CD14-positive monocyte (primary cell): Measurements from ENCODE around the gene COL4A2. TPM values are rescaled to one million over a fixed set of nuclear protein-coding genes. Genes with fewer than 3 reads are reported as not detected.

Source experiments
- DNase-seq, 3 donors: peaks; one replicate each; pipeline ENCODE4 v3.0.0-alpha.2; 2011 to 2022
- H2AFZ ChIP-seq: 2 replicates; pipeline ENCODE4 v1.6.0; 2012; ENCODE audit warnings: mild to moderate bottlenecking, low read depth, low read length, inconsistent platforms; ENCODE audit not compliant: insufficient read depth, poor library complexity, severe bottlenecking
- H3K27ac ChIP-seq, 2 donors: 1 replicate in 1 of 2; 2 replicates in 1 of 2; pipeline ENCODE4 v1.5.1; 2012 to 2013; ENCODE audit warnings: low read length in 2 of 2, control low read depth in 1 of 2, inconsistent platforms in 1 of 2, low read depth in 1 of 2, mild to moderate bottlenecking in 1 of 2
- H3K27me3 ChIP-seq, 2 donors: one replicate each; pipeline versions ENCODE4 v1.6.0 to v1.6.1; 2011 to 2013; ENCODE audit warnings: low read length in 2 of 2; ENCODE audit not compliant: control insufficient read depth in 2 of 2, insufficient read depth in 2 of 2
- H3K36me3 ChIP-seq, 2 donors: replicated peaks in 1 of 2; 1 replicate in 1 of 2; 2 replicates in 1 of 2; pipeline versions ENCODE4 v1.5.1 to v1.6.1; 2012 to 2013; ENCODE audit warnings: low read length in 2 of 2, control low read depth in 1 of 2, inconsistent platforms in 1 of 2, mild to moderate bottlenecking in 1 of 2; ENCODE audit not compliant: insufficient read depth in 2 of 2, control insufficient read depth in 1 of 2
- H3K4me1 ChIP-seq, 2 donors: 1 replicate in 1 of 2; 2 replicates in 1 of 2; pipeline versions ENCODE4 v1.5.1 to v1.6.1; 2012 to 2013; ENCODE audit warnings: low read length in 2 of 2, control low read depth in 1 of 2, inconsistent platforms in 1 of 2, mild to moderate bottlenecking in 1 of 2, moderate library complexity in 1 of 2; ENCODE audit not compliant: insufficient read depth in 2 of 2, control insufficient read depth in 1 of 2
- H3K4me2 ChIP-seq: replicated peaks from 2 replicates; pipeline ENCODE3; 2012; ENCODE audit warnings: low read length, moderate library complexity, mild to moderate bottlenecking; ENCODE audit not compliant: poor library complexity, severe bottlenecking; ENCODE audit errors: extremely low read depth
- H3K4me3 ChIP-seq, 3 experiments: fragments of 200-600 bp in 1 of 3; sonication (generic) in 1 of 3; replicated peaks in 1 of 3; 1 replicate in 2 of 3; 2 replicates in 1 of 3; pipeline ENCODE4 v1.5.1; 2011 to 2013; ENCODE audit warnings: low read length in 3 of 3, mild to moderate bottlenecking in 3 of 3, control low read depth in 2 of 3, low read depth in 2 of 3, inconsistent platforms in 1 of 3, moderate library complexity in 1 of 3
- H3K79me2 ChIP-seq: 2 replicates; pipeline ENCODE4 v1.6.0; 2012; ENCODE audit warnings: mild to moderate bottlenecking, control low read depth, inconsistent platforms, low read length, moderate library complexity; ENCODE audit not compliant: insufficient read depth
- H3K9ac ChIP-seq: 2 replicates; pipeline ENCODE4 v1.6.0; 2017; ENCODE audit warnings: low read length, mild to moderate bottlenecking; ENCODE audit not compliant: insufficient read depth, poor library complexity, severe bottlenecking
- H3K9me3 ChIP-seq, 2 donors: replicated peaks in 1 of 2; 1 replicate in 1 of 2; 2 replicates in 1 of 2; pipeline versions ENCODE4 v1.5.1 to v1.6.1; 2012 to 2013; ENCODE audit warnings: low read length in 2 of 2, control low read depth in 1 of 2; ENCODE audit not compliant: control insufficient read depth in 1 of 2, insufficient read depth in 1 of 2
- H4K20me1 ChIP-seq: 2 replicates; pipeline ENCODE4 v1.6.0; 2012; ENCODE audit warnings: mild to moderate bottlenecking, low read length, control low read depth, moderate library complexity; ENCODE audit not compliant: insufficient read depth
- H3K27ac Mint-ChIP-seq, 7 donors: one replicate each; pipeline ENCODE4 v1.8.0; 2020; ENCODE audit warnings: mild to moderate bottlenecking in 7 of 7, mixed read lengths in 7 of 7, moderate library complexity in 6 of 7, inconsistent platforms in 2 of 7
- H3K27me3 Mint-ChIP-seq, 3 donors: one replicate each; pipeline ENCODE4 v1.8.0; 2021 to 2022; ENCODE audit warnings: low read depth in 3 of 3, mild to moderate bottlenecking in 3 of 3, mixed read lengths in 3 of 3, moderate library complexity in 3 of 3, inconsistent platforms in 1 of 3
- H3K36me3 Mint-ChIP-seq, 2 donors: one replicate each; pipeline ENCODE4 v1.8.0; 2020; ENCODE audit warnings: mixed read lengths in 2 of 2, inconsistent platforms in 1 of 2, mild to moderate bottlenecking in 1 of 2
- H3K4me1 Mint-ChIP-seq: one replicate; pipeline ENCODE4 v1.8.0; 2020; ENCODE audit warnings: mild to moderate bottlenecking, mixed read lengths
- H3K4me3 Mint-ChIP-seq, 2 donors: one replicate each; pipeline ENCODE4 v1.8.0; 2020; ENCODE audit warnings: mild to moderate bottlenecking in 2 of 2, mixed read lengths in 2 of 2, moderate library complexity in 1 of 2
- H3K9me3 Mint-ChIP-seq, 7 donors: one replicate each; pipeline ENCODE4 v1.8.0; 2020 to 2022; ENCODE audit warnings: mixed read lengths in 7 of 7, mild to moderate bottlenecking in 6 of 7, moderate library complexity in 6 of 7, inconsistent platforms in 2 of 7
- WGBS: methylation state at CpG from one replicate; pipeline ENCODE4 v1.1.5; 2013; ENCODE audit warnings: missing lambda C conversion rate; ENCODE audit not compliant: insufficient coverage; 5-methylcytosine and 5-hydroxymethylcytosine counted together
- intact Hi-C, 2 donors: fragments of 100-400 bp; cut with micrococcal nuclease; formaldehyde crosslinking; loops; one replicate each; pipeline versions ENCODE4 v1.15.0 to v1.15.1; 2023
- polyA plus RNA-seq, 3 donors: library from polyadenylated mRNA; depleted of rRNA in 1 of 3; unstranded in 2 of 3; stranded (reverse) in 1 of 3; fragments of 300-500 nt in 2 of 3; fragments of >200 nt in 1 of 3; fragmentation: Illumina TruSeq in 2 of 3; gene quantifications; 1 replicate in 2 of 3; 2 replicates in 1 of 3; pipeline ENCODE4 v1.2.3, GENCODE V29; 2012 to 2021
- TF ChIP-seq, protein P1 (sequence below): fragments of 200-600 bp; IDR thresholded peaks from one replicate; pipeline ENCODE4 v1.8.0; 2022; ENCODE audit warnings: antibody characterized with exemption, mild to moderate bottlenecking

COL4A2 gene
- polyA plus RNA-seq, 3 donors = not detected

DNA sequence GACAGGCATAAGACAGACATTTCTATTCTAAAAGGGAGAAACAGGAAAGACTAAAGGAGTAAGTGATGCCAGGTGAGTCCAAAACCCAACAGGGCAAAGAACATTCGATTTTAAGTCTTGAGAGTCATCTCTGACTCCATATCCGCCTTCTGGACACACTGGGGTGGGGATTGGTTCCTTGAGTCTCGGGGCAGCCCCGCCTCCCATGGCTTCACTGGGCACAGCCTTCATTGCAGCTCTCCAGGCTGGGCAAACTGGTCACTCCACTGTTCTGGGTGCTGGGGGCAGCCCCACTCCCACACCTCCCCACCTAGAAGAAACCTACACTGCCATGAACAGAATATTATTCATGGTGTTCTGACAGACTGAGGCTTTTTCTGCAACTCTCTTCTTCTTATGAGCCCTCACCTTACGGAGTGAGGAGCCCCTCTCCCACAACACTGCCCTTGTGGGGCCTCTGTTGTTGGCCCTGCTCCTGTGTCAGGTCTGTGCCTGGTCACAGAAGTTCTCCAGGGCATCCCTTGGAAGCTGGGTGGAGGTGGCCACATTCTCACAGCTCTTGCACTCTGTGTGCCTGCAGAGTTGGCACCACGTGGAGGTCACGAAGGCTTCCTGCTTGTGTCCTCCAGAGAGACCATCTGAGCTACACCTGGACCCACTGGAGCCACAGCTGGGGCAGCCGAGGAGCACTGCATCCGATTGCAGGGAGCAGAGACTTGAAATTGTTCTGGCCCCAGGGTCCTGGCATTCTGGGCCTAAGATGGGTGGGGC is 95.4 kb downstream of the COL4A2 start:
- Mint-ChIP-seq H3K4me3 (no peak overlapping the region), H3K9me3 (peaks cover 0 to 6% (median 0%) of the 10 kb centered on the region in 7 donors), H3K27ac (no peak overlapping the region), H3K36me3 (no peaks in the 10 kb centered on the region), H3K4me1 (no peaks in the 10 kb centered on the region), H3K27me3 (peaks cover 33 to 54% (median 34%) of the 10 kb centered on the region in 3 donors)
- H2AFZ ChIP-seq = no peak overlapping the region
- DNase-seq = no peak
- H3K9ac ChIP-seq = no peak overlapping the region
- H3K4me2 ChIP-seq = no peak overlapping the region
- no peaks in the 10 kb centered on the region for H3K4me1 ChIP-seq
- H3K4me3 ChIP-seq = no peak overlapping the region
- no peaks in the 10 kb centered on the region for H4K20me1 ChIP-seq
- 95% methylated on average over 8 of the region's 9 CpGs for WGBS
- no peaks in the 10 kb centered on the region for H3K36me3 ChIP-seq
- intact Hi-C loops = no loop called here
- TF ChIP-seq, protein P1, sequence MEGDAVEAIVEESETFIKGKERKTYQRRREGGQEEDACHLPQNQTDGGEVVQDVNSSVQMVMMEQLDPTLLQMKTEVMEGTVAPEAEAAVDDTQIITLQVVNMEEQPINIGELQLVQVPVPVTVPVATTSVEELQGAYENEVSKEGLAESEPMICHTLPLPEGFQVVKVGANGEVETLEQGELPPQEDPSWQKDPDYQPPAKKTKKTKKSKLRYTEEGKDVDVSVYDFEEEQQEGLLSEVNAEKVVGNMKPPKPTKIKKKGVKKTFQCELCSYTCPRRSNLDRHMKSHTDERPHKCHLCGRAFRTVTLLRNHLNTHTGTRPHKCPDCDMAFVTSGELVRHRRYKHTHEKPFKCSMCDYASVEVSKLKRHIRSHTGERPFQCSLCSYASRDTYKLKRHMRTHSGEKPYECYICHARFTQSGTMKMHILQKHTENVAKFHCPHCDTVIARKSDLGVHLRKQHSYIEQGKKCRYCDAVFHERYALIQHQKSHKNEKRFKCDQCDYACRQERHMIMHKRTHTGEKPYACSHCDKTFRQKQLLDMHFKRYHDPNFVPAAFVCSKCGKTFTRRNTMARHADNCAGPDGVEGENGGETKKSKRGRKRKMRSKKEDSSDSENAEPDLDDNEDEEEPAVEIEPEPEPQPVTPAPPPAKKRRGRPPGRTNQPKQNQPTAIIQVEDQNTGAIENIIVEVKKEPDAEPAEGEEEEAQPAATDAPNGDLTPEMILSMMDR = no peak
- H3K9me3 ChIP-seq = no peaks in the 10 kb centered on the region
- peaks cover 22 to 35% of the 10 kb centered on the region in 2 donors for H3K27me3 ChIP-seq
- H3K27ac ChIP-seq = no peak overlapping the region
- no peaks in the 10 kb centered on the region for H3K79me2 ChIP-seq

- Histone ChIP-seq H3K27ac (no peak overlapping the region), H4K20me1 (no peaks in the 10 kb centered on the region)
Measured at GRCh38 chr13:110403315-110403714, 96.2 kb downstream of the COL4A2 start.

More at GRCh38 chr13:110403315-110403714, 96.2 kb downstream of the COL4A2 start:
- H3K79me2 ChIP-seq = no peaks in the 10 kb centered on the region
- H3K27me3 ChIP-seq = peaks cover 21 to 40% of the 10 kb centered on the region in 2 donors
- Mint-ChIP-seq H3K4me3 (no peak overlapping the region), H3K9me3 (peaks cover 0 to 6% (median 0%) of the 10 kb centered on the region in 7 donors), H3K36me3 (no peaks in the 10 kb centered on the region), H3K27me3 (peaks cover 26 to 52% (median 29%) of the 10 kb centered on the region in 3 donors), H3K4me1 (no peaks in the 10 kb centered on the region), H3K27ac (no peak overlapping the region)
- H3K4me3 ChIP-seq = no peak overlapping the region
- H3K36me3 ChIP-seq = no peaks in the 10 kb centered on the region
- H3K9ac ChIP-seq = no peak overlapping the region
- H2AFZ ChIP-seq = no peak overlapping the region
- H3K9me3 ChIP-seq = no peaks in the 10 kb centered on the region
- no peak overlapping the region for H3K4me2 ChIP-seq
- intact Hi-C loops = no loop called here
- no peak for DNase-seq
- TF ChIP-seq, protein P1 = no peak
- no CpG with 5 or more reads among the region's 1 CpG for WGBS
- no peaks in the 10 kb centered on the region for H3K4me1 ChIP-seq
